HUES48 (cell line): Measurements from ENCODE around the gene CLEC17A.

Source experiments
- H3K27ac ChIP-seq: one replicate; pipeline ENCODE4 v1.7.0; 2013; ENCODE audit warnings: low read depth, low read length, inconsistent platforms
- H3K27me3 ChIP-seq: 2 replicates; pipeline ENCODE4 v1.6.1; 2013; ENCODE audit warnings: mild to moderate bottlenecking, low read length; ENCODE audit not compliant: control insufficient read depth, insufficient read depth
- H3K36me3 ChIP-seq: 2 replicates; pipeline ENCODE4 v1.6.1; 2013; ENCODE audit warnings: low read length; ENCODE audit not compliant: control insufficient read depth, insufficient read depth
- H3K4me1 ChIP-seq: 2 replicates; pipeline ENCODE4 v1.6.1; 2013; ENCODE audit warnings: mild to moderate bottlenecking, low read length; ENCODE audit not compliant: control insufficient read depth, insufficient read depth
- H3K4me3 ChIP-seq: 2 replicates; pipeline ENCODE4 v1.5.1; 2013; ENCODE audit warnings: mild to moderate bottlenecking, low read depth, low read length
- H3K9ac ChIP-seq: 2 replicates; pipeline ENCODE4 v1.6.1; 2013; ENCODE audit warnings: mild to moderate bottlenecking, low read depth, low read length, moderate library complexity
- H3K9me3 ChIP-seq: 2 replicates; pipeline ENCODE4 v1.6.1; 2013; ENCODE audit warnings: low read length; ENCODE audit not compliant: control insufficient read depth, insufficient read depth

CLEC17A gene

GRCh38 chr19:14654786-14655560 lies 72.1 kb downstream of the CLEC17A start:
- no peaks in the 10 kb centered on the region for H3K27me3 ChIP-seq
- no peaks in the 10 kb centered on the region for H3K36me3 ChIP-seq
- no peak overlapping the region for H3K4me3 ChIP-seq
- no peak overlapping the region for H3K9ac ChIP-seq
- H3K9me3 ChIP-seq, result peaks cover 6% of the 10 kb centered on the region
- no peaks in the 10 kb centered on the region for H3K4me1 ChIP-seq
- no peak overlapping the region for H3K27ac ChIP-seq

GRCh38 chr19:14655726-14656125 lies 72.8 kb downstream of the CLEC17A start:
- Histone ChIP-seq H3K4me1 (no peaks in the 10 kb centered on the region), H3K27ac (no peak overlapping the region), H3K36me3 (no peaks in the 10 kb centered on the region), H3K4me3 (no peak overlapping the region), H3K9ac (no peak overlapping the region), H3K27me3 (no peaks in the 10 kb centered on the region), H3K9me3 (peaks cover 6% of the 10 kb centered on the region)

- Histone ChIP-seq H3K27me3 (no peaks in the 10 kb centered on the region), H3K9ac (no peak overlapping the region), H3K9me3 (no peaks in the 10 kb centered on the region), H3K4me3 (no peak overlapping the region), H3K4me1 (no peaks in the 10 kb centered on the region), H3K27ac (no peak overlapping the region), H3K36me3 (no peaks in the 10 kb centered on the region)
Observed at GRCh38 chr19:14659874-14660489, 77.1 kb downstream of the CLEC17A start.

- Histone ChIP-seq H3K4me1 (no peaks in the 10 kb centered on the region), H3K27me3 (no peaks in the 10 kb centered on the region), H3K9ac (no peak overlapping the region), H3K27ac (no peak overlapping the region), H3K9me3 (no peaks in the 10 kb centered on the region; the same call in 1 of the 2 replicates), H3K36me3 (no peaks in the 10 kb centered on the region), H3K4me3 (no peak overlapping the region)
Observed at GRCh38 chr19:14661372-14661924, 78.6 kb downstream of the CLEC17A start.
